HG02870 (cell line): ENCODE measurements around the gene ULBP3.
"Not testable (repeated sequence)": the region's sequence is repeated elsewhere in the genome, so short reads cannot be mapped to it uniquely, and the experiment has no call there.

Source experiments
- ATAC-seq: cut with Tn5 transposase; IDR thresholded peaks from one replicate; pipeline ENCODE4 v1.9.1; 2021; ENCODE audit warnings: mild to moderate bottlenecking, moderate library complexity; ENCODE audit not compliant: unreplicated experiment

ULBP3 gene

DNA sequence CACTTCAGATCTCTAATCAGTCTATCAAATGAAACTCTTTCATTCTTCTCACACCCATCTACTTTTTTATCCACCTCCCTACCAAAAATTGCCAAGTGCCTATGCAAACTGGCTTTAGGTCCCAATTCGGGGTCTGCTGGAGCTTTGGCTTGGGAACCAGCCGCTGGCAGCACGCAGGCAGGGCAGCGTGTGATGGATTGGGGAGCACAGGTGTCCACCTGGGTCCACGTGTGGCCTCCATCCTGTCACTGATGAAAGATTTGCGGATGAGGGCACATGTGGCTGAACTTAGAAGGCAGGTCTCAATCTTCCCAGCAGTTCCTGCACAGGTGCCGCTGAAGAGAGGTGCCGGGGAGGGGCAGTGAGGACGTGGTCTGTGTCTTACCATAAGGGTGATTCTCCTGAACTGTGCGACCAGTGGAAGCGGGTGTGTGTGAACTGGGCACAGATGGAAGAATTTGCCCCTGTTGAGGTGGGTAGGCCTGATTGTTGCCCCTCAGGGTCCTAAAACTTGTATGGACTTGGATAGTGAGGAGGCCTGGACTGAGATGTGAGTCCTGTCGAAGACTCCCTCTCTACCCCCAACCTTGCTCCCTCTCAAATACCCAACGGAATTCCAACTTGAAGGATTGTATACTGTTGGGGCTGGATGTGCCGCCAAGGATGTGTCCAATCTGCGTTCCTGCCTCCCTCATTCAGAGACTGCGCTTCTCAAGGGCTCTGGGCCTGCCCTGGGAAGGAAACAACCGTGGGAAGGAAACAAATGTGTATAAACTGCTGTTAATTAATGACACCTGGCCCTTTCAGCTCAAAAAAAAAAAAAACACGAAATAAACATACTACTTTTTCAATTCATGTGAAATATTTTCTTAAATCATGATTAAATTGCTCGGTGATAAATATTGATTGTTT lies 25.2 kb downstream of the ULBP3 start:
- no peak for ATAC-seq

DNA sequence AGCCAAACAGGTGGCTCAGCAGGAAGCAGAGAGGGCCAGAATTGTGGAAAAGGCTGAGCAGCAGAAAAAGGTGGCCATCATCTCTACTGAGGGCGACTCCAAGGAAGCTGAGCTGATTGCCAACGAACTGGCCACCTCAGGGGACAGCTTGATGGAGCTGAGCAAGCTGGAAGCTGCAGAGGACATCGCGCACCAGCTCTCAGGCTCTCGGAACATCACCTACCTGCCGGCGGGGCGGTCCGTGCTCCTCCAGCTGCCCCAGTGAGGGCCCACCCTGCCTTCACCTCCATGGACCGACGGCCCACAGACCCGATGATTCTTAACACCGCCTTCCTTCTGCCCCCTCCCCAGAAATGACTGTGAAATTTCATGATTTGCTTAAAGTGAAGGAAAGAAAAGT lies 25.8 kb downstream of the ULBP3 start:
- no peak for ATAC-seq

DNA sequence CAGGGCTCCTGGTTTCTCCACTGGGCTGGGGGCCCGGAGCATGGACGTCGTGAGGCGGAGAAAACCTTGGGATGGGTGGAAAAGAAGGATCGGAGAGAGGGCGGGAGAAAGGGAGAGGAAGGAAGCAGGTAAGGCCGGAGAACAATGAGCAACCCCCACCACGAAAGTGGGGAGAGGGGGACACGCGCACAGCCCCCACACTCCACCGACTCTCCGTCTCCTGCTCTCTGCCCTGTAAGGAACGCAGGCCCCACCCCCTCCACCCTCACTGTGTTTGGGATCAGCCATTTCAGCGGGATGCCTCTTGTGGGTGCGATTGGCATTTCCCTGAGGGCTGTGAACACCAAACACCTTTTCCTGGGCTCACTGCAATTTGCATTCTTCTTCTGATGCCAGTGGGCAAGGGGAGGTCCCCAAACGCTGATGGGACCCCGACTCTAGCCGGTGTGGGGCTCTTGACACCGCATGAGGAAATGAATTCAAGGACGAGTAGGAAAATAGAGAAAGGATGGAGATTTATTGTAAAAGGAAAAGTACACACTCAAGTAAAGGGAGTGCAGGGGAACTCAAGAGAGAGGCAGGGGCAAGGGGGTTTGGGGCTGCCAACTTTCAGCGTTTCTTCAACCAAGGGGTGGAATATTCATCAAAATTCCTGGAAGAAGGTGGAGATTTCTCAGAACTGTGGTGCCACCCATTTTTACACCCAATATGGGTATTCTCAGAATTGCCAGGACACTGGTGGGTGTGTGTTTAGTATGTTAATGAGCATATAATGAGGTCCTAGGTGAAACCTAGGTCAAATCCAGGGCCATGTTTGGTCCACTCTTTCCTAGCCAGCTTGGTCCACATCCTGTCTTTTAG lies 30.5 kb downstream of the ULBP3 start:
- no peak for ATAC-seq

DNA sequence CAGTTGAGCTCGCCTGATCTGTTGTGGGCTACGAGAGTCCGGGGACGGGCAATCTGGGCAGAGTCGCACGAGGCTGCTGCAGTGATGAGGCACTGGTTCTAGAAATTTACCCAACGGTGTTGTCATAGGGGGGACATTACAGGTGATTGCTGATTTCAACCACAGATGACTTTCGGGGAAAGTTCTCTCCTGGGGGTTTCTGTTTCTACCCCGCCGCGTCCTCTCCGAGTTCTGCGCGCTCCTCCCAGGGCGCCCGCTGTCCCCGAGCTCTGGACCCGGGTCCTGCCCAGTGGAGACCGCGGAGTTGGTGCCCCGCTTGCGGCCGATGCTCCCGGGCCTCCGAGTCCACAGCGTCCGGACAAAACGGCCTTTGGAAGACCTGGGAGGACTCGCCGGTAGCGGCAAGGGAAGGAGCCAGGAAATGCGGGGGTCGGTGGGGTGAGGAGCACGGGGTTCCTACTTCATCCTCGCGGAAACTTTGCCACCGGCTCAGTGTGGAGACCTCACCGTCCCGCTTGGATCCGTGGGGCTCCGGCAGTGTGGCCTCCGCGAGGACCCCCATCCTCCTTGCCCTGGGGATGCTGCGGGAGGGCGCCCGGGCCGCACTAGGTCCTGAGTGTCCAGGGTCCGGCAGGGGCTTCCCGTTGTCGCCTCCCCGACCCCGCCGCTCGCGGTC lies 31.3 kb downstream of the ULBP3 start:
- ATAC-seq = no peak

DNA sequence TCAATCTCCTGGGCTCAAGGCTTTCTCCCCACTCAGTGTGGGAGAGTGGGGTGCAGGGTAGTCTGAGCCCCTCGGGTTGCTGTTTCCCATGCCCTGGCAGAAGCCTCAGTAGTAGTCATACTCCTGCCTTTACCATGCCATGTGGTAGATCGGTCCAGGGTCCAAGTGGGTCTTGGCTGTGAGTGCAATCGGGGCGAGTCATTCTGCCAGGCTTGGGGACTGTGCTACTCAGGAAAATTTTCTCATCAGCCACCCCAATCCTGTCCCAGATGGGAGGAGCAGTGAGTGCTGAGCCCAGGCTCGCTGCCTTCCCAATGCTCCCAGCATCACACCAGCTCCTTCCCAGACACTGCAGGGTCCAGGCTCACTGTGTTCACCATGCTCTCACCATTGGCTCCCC lies 32.8 kb downstream of the ULBP3 start:
- no peak for ATAC-seq

DNA sequence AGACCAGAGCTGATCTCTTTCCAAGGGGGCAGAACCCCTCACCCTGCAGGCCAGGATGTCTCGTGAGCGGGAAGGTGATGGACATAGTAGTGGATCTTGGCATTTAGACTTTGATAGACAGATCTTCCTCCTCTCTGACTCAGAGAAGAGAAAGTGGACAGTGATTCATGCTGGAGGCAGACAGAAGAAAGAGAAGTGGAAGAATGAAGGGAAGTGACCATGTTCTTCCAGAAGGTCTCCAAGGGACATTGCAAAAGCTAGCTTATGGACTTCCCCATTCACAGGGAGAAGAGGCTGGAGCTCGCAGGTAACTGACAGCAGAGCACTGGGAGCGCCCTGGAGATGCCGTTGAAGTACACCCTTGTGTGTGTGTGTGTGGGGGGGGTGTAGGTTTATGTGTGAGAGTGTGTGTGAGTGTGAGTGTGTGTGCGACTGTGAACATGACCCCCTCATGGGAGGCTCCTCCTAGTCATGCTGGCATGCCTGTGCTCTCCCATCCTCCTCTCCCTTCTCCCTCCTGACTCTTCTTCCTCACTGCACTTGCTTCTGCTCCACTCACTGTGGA lies 35.6 kb downstream of the ULBP3 start:
- ATAC-seq = no peak

DNA sequence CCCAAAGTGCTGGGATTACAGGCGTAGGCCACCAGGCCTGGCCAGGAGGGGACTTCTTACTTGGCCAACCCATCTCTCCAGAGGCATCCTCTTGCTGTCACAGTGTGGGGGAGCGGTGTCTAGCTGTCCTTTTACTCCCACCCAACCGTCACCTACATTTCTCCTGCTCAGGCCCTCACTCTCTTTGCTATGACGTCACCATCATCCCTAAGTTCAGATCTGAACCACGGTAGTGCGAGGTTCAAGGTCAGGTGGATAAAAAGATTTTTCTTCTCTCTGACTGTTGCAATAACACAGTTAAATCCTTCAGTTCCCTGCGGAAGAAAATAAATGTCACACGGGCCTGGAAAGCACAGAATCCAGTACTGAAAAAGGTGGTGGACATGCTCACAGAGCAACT lies 36.3 kb downstream of the ULBP3 start:
- ATAC-seq = no peak

DNA sequence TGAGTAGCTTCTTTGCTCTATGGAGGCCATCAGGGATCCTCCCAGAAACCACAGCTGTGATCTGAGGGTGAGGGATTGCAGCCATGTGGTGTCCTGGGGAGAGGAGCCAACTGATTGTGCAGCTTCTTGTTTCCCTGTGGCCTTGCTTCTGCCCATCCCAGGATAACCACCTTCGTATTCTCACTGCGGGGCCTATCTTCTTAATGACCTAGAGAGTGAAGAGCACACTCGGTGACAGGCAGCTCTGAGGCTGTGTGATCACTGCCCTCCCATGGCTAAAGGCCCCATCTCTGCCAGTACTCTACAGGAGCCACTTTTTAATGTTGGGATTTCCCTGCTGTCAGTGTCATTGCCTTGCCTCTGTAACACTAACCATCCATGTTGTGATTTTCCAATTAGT lies 38.3 kb downstream of the ULBP3 start:
- no peak for ATAC-seq

DNA sequence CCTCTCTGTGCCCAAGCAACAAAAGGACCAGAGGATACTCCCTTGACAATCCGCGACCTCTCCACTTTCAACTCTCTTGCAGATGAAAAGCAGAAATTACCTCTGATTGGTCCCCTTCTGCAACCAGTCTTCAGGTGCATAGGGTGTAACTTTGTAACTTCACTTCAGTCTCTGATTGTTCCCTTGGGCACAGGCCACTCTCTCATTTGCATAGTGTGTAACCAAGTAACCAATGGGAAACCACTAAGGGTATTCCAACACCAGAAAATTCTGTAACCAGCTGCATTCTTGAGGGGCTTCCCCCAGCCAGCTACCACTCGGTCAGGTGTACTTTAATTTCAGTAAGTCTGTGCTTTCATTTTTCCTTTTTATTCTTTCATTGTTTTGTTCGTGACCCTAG lies 39.2 kb downstream of the ULBP3 start:
- peak; percentile 65 for ATAC-seq

DNA sequence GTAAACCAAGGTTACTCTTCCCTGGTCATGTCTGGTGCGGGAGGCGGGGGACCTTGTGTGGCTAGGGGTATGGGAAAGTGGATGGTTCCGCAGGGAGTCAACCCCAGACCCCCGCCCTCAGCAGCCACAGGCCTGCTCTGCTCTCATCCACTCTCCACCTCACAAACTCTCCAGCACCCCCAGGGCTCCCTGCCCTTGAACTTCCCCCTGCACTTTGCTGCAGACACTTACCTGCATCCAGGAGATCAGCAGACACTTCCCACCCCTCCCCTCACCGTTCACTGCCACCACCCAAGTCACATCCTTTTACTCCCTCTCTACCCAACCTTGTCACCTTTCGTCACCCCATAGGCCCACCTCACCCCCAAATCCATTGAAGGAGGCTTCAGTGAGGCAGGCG lies 39.6 kb downstream of the ULBP3 start:
- ATAC-seq = no peak

DNA sequence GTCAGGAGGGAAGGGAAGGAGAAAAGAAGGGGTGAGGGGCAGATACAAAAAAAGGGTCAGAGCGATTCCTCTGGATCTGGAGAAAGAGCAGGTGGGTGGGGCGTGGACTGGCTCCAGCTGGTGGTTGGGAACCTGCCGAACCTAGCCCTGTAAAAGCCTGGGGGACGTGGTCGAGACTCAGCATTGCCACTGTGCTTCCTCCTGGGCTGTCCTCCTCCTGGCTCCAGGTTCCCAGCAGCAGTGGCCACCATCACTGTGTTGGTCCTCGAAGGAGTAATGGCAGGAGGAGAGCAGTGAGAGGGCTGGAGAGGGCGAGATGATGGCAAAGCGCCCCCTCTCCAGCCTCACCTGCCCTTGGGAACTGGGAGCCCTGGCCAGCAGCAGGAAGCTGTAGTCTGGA lies 40.1 kb downstream of the ULBP3 start:
- no peak for ATAC-seq

DNA sequence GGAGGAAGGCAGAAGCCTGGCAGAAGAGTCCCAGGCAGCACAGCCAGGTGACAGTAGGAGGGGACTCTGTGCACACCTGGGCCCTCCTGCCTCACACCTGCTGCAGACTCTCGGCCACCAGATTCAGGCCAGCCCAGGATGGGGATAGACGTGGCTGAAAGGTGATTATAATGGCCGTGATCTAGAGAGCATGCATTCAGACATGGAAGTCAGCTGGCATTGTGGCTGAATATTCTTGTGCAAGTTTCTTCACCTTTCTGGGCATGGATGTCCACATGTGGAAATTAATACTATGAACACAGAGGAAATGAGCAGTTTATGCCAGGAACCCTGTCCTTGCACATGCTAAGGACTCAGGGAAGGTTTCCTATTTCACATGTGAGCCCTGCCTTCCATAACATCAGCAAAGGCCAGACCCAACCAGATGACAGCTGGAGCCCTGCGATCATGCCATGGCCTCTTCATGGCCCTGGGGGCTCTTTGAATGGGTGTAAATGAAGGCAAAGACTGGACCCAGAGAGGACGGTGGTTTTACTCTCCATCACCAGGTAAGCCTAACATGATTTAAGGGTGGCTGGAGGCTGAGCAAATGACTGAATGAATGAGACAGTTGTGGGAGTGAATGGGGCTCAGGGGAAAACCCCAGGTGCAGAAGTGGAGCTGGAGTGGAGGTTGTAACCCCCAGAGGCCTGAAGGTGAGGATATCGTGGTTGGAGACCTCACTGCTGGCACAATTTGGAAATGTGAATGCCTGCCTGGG lies 40.9 kb downstream of the ULBP3 start:
- ATAC-seq = no peak

DNA sequence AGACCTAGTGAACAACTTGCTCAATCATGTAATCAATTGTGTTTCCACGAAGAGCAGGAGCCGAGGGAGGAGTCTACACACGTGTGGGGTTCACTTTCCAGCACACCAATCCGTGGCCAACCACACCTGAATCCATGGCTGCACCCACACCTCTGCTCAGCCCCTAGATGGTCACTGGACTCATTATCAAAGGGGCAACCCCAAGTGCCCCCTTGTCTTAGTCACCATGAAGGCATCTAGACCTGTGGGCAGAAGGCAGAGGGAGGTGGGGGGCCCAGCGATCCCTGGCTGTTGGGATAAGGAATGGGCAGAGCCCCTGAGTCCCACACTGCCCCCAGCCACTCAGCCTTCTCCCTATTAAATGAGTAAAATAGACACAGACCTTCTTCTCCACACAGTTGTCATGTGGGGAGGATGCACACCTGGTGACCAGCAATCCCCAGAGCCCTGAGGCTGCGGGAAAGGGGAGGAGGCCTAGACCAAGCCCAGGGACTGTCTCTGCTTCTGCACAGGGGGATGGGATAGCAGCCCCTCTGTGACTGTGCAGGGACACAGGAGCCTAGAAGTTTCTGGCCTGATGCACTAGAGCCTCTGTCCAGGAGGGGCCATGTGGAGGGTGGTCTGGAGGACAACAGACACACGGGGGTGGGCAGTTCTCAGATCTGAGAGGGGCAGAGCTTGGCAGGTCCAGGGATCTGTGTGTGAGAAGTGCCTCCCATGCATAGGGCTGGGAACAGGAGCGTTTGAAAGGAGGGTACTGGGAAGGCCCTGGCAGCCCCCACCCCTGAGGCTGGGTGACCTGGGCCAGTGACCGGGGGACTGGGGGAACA lies 41.7 kb downstream of the ULBP3 start:
- ATAC-seq = no peak

DNA sequence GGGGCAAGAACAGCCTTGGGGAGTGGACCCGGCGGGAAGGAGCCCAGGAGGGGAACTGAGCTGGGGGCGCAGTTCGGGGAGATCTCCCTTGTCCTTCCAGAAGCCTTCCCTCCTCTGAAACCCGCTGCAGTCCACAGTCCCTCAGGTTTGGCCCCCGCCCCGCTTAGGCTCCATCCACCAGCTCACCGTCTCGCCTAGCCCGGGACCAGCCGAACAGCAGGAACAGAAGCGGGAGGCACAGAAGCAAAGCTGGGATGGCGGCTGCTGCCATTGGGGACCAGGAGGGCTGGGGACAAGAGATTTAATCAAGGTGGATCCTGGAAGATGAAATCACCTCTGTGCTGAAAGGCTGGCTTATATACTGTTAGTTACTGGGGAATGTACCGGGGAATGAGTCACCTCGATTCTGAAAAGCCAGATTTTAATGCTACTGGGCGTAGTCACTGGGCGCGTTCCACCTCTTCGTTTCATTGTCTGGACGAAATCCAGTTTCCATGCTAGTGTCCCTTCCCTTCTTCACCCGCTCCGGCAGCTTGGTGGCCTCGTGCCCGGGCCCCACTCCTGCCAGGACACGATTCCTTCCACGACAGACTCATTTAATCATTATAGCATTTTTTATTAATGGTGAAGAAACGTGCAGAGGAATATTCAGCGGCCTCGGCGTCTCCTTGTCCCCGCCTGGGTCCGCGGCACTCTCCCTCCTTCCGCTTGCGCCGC lies 43.6 kb downstream of the ULBP3 start, which contains the start of gene RAET1L:
Gene RAET1L (minus strand): TSS at position 332 of the 717 bp plus-strand sequence. CDS start 61 bp downstream, at position 271.
- peak; percentile 54 for ATAC-seq

DNA sequence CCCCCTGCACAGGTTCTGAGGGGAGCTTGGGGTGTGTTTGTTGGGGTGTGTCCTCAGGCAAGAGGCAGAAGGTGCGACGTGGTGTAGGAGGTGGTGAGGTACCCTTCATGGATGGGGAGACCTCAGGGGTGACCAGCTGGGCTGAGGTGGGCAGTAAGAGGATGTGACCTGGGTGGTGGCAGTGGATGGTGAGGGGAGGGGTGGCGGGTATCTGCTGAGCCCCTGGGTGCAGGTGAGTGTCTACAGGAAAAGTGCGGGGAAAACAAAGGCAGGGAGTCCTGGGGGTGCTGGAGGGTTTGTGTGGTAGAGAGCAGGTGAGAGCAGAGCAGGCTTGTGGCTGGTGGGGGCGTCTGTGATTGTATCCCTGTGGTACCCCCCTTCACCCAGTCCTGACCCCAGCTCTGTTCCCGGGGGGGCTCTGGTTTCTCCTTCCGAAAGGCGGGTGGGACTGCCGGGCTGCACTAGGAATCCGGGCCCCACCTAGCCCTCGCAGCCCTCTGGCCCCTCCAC lies 44.2 kb downstream of the ULBP3 start:
- no peak for ATAC-seq

DNA sequence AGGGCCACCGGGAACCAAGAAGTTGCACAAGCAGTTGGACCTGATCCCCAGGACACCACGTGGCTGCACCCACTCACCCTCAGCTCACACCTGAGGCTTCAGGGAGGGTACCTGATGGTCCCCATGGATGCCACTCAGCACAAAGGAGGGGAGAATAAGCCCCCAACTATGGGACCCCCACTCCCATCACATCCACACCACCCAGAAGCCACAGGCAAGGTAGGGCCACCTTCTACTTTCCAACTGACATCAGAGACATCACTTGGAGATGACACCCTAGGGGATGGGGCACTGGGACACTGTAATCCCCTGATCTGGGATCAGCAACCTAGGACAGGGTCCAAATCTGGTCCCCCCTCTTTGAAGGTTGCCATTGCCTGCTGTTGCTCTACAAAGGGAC lies 44.9 kb downstream of the ULBP3 start:
- ATAC-seq = not testable (repeated sequence)

DNA sequence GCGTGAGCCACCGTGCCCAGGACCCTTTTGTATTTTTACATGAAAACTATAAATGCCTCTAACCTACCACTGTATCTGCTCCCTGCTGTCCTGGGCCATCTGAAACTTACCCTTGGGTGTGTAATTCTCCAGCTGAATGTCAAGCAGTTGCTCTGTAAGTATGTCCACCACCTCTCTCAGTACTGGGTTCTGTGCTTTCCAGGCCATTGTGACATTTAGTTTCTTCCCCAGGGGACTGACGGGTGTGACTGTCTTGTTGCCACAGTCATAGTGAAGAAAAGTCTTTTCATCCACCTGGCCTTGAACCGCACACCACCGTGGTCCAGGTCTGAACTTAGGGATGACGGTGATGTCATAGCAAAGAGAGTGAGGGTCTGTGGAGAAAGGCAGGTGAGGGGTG lies 47.1 kb downstream of the ULBP3 start:
- ATAC-seq = not testable (repeated sequence)

DNA sequence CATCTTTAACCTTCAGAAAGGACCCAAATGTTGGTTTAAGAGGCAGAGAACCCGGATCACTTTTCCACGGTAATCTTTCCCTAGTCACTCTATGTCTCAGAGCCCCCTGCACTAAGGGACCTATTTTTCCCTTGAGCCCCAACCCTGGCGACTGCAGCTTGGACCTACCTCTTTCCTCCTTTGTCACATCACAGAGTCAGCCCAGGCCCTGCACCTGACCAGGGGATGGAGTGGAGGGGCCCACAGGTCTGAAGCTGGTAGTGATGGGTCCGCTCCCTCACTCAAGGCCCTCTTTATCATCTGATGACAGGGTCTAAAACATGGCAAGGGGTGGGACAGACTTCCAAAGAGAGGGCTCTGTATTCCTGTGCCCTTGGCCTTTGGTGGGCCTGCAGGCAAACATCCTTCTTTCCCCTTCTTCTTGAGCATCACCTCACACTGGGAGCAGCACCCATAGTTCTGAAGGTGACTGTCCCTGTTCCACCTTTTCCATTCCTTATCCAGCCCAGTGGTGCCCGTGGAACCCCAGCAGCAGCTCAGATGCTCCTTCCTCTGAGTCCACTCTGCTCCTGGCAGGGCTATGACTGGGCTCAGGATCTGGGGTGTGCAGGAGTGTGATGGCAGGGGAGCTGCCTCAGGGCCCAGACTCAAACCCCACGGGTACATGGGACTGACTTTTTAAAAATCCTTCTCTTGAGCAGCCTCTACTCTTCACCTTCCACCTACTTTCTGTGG lies 49.9 kb downstream of the ULBP3 start:
- ATAC-seq = no peak
